ENCODE results near the gene HIPK1.

GRCh38 chr1:114003431-114003830 lies 74.3 kb downstream of the HIPK1 start:
- no peak for TF ChIP-seq POLR2AphosphoS5 (IDR thresholded peaks at IDR 0.05; ENCODE audit: borderline replicate concordance, low read depth, low read length)
- no peak for TF ChIP-seq EZH2 (IDR thresholded peaks at IDR 0.05)
- TF ChIP-seq FOXP2 (optimal IDR thresholded peaks at IDR 0.05; ENCODE audit: control extremely low read depth, extremely low read length, insufficient read depth): no peak
